HG03442 (cell line): ENCODE measurements around the gene TCF15.
"Not testable (repeated sequence)": the region's sequence is repeated elsewhere in the genome, so short reads cannot be mapped to it uniquely, and the experiment has no call there.

Source experiments
- ATAC-seq: cut with Tn5 transposase; IDR thresholded peaks from one replicate; pipeline ENCODE4 v1.9.1; 2021; ENCODE audit warnings: mild to moderate bottlenecking, moderate library complexity; ENCODE audit not compliant: unreplicated experiment

Gene TCF15

GRCh38 chr20:584161-584970 lies 25.7 kb downstream of the TCF15 start:
- no peak for ATAC-seq

- no peak for ATAC-seq
Measured at GRCh38 chr20:582204-582603, 27.9 kb downstream of the TCF15 start.

GRCh38 chr20:578940-579690 lies 31.0 kb downstream of the TCF15 start:
- not testable (repeated sequence) for ATAC-seq

GRCh38 chr20:577167-577791 lies 32.8 kb downstream of the TCF15 start:
- no peak for ATAC-seq

- no peak for ATAC-seq
Measured at GRCh38 chr20:576156-576555, 34.0 kb downstream of the TCF15 start.

GRCh38 chr20:575230-575629 lies 34.9 kb downstream of the TCF15 start:
- ATAC-seq = no peak

- no peak for ATAC-seq
Measured at GRCh38 chr20:574297-574942, 35.7 kb downstream of the TCF15 start.

GRCh38 chr20:573414-574296 lies 36.5 kb downstream of the TCF15 start:
- no peak for ATAC-seq

- ATAC-seq = no peak
Measured at GRCh38 chr20:572727-573126, 37.4 kb downstream of the TCF15 start.

- no peak for ATAC-seq
Measured at GRCh38 chr20:571754-572441, 38.2 kb downstream of the TCF15 start.

GRCh38 chr20:568673-569415 lies 41.3 kb downstream of the TCF15 start:
- no peak for ATAC-seq

GRCh38 chr20:568097-568652 lies 41.9 kb downstream of the TCF15 start:
- no peak for ATAC-seq

GRCh38 chr20:564192-564591 lies 45.9 kb downstream of the TCF15 start:
- ATAC-seq = no peak

- no peak for ATAC-seq
Measured at GRCh38 chr20:563187-563586, 46.9 kb downstream of the TCF15 start.

- no peak for ATAC-seq
Measured at GRCh38 chr20:562232-562897, 47.7 kb downstream of the TCF15 start.

GRCh38 chr20:561437-562231 lies 48.5 kb downstream of the TCF15 start:
- peak; percentile 58 for ATAC-seq

- no peak for ATAC-seq
Measured at GRCh38 chr20:560680-561079, 49.4 kb downstream of the TCF15 start.
